HG02885 (cell line): ENCODE results near the gene TECPR2.
"Not testable (repeated sequence)": the region's sequence is repeated elsewhere in the genome, so short reads cannot be mapped to it uniquely, and the experiment has no call there.

ENCODE experiments used
- ATAC-seq: cut with Tn5 transposase; IDR thresholded peaks from one replicate; pipeline ENCODE4 v1.9.1; 2021; ENCODE audit warnings: mild to moderate bottlenecking; ENCODE audit not compliant: unreplicated experiment, poor library complexity

Gene TECPR2

GRCh38 chr14:102516531-102517391, 154.0 kb downstream of the TECPR2 start:
- peak; percentile 81 for ATAC-seq

DNA sequence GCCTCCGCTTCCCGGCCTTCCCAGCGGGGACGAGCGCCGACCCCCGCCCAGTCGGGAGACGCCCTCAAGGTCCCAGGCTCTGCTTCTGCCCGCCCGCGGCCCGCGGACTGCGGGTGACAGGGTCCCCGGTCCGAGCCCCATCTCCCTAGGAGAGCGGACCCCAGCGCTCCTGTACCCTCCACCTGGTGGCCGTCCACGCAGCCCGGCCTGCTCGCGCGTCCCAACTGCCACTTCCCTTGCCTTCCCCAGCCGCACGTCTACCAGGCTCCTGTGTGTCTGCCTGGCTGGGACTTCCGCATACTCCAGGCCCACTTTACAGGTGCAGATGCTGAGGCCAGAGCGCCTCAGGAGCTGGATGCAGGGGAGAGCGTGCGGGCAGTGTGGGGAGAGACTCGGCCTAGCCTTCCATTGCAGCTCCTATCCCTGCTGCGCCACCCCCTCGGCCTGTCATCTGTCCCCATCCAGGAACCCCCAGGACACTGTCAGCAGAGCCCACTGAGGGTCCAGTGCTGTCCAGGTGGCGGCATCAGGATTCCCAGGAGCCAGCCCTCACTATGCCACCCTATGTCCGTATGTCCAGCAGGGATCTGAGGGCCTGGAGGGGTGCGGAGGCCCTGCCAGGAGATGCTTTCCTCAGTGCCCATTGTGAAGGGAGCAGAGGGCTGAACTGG, 154.8 kb downstream of the TECPR2 start:
- peak; percentile 21 for ATAC-seq

DNA sequence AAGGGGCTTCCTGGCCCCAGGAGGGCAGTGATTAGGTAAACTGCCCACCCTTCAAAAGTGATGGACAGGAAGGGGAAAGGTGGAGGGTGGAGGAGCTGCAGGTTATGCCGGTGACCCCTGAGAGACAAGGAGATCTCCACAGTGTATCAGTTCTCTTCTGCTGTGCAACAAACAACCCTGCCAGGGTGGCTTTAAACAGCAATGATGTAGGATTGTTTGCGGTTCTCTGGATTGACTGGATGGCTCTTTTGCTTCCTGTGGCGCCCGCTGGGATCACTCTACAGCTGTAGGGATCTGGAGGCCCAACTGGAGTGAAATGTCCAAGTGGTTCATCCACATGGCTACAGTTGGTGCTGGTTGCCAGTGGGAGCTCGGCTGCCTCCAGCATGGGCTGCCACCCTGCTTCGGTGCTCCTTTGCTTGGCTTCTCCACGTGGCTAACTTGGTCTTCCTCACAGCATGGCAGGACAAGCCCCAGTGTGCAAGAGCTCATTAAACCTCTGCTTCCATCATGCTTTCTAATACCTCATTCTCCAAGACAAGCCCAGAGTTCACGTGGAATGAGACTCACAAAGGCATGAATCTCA, 155.4 kb downstream of the TECPR2 start:
- no peak for ATAC-seq

- not testable (repeated sequence) for ATAC-seq
Measured at GRCh38 chr14:102519709-102520108, 157.0 kb downstream of the TECPR2 start.

DNA sequence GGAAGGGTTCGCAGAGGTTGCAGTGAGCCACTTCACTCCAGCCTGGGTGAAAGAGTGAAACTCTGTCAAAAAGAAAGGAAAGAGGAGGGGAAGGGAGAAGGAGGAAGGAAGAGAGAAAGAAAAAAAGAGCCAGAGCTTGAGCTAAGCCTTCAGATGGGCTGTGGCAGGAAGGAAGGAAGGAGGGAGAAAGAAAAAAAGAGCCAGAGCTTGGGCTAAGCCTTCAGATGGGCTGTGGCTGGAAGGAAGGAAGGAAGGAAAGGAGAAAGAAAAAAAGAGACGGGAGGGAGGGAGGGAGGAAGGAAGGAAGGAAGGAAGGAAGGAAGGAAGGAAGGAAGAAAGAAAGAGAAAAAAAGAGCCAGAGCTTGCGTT, 160.4 kb downstream of the TECPR2 start:
- no peak for ATAC-seq

DNA sequence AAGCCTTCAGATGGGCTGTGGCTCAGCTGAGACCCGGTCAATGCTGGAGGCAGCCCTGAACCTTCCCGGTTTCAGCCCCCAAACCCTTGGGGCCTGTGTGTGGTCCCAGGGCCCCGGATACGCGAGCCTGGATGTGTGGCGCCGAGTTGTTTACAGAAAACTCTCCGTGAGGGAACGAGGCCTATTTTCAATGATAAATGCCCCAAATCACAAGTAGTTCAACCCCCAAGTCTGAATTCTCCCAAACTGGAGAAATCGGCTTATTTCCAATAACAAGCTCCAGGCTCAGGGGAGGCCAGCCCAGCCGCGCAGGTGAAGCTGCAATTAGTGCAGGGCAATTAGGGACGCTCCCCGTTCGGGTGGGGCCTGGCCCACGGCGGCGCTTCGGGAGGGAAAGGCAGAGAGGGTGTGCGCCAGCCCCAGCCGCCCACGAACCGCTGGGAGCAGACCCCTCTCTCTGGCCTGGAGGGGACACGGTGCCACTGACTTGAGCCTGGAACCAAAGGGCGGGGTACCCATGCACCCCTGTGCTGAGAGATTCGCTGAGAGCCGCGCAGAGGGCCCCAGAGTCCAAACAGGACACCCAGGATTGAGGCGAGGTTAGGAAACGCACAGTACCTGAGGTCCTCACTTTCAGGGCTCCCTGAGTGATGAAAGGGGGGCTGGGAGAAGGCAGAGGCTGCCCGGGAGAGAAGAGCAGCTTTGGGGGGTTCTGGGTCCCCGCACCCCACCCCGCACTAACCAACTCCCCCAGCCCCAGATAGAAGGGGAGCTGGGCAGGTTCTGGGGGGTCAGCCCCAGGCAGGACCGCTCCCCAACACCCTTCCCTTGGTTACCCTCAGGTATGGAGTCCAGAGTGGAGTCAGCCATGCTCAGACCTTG, 161.1 kb downstream of the TECPR2 start:
- no peak for ATAC-seq

- ATAC-seq, result peak; percentile 96
Measured at GRCh38 chr14:102524451-102525218, 161.9 kb downstream of the TECPR2 start.

DNA sequence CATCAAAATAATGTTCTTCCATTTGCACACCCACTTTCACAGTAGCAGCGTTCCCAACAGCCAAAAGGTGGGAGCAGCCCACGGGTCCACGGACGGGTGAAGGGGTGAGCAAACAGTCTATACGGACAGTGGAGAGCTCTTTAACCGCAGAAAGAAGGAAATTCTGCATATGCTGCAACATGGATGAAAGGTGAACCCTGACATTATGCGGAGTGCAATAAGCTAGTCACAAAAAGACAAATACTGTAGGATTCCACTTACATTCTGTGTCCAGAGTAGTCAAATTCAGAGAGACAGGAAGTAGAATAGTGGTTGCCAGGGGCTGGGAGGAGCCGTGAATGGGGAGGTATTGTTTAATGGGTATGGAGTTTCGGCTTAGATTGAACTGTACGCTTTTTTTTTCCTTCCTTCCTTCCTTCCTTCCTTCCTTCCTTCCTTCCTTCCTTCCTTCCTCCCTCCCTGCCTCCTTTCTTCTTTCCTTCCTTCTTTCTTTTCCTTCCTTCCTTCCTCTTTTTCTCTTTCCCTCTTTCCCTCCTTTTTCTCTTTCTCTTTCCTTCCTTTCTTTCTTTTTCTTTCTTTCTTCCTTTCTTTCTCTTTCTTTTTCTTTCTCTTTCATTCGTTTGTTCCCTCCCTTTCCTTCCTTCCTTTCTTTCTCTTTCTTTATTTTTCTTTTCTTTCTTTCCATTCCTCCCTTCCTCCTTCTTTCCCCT, 162.6 kb downstream of the TECPR2 start:
- ATAC-seq, result peak; percentile 6

DNA sequence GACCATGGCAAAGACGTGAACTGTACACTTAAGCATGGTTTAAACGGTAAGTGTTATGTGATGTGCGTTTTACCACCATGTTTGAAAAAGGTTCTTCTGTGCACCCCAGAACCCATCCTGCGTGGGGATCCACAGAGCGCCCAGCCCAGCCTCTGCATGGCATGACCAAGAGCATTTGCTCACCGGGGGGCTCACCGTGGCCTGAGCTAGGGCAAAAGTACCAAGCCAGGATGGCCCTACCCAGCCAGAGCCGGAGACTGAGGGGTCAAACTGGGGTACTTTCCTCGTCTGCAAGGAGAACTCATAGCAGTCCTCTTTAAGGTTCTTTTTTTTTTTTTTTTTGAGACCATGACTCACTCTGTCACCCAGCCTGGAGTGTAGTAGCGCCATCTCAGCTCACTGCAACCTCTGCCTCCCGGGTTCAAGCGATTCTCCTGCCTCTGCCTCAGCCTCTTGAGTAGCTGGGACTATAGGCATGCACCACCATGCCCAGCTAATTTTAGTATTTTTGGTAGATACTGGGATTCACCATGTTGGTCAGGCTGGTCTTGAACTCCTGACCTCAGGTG, 163.3 kb downstream of the TECPR2 start:
- no peak for ATAC-seq

- ATAC-seq, result no peak
Measured at GRCh38 chr14:102528431-102529170, 165.9 kb downstream of the TECPR2 start.

DNA sequence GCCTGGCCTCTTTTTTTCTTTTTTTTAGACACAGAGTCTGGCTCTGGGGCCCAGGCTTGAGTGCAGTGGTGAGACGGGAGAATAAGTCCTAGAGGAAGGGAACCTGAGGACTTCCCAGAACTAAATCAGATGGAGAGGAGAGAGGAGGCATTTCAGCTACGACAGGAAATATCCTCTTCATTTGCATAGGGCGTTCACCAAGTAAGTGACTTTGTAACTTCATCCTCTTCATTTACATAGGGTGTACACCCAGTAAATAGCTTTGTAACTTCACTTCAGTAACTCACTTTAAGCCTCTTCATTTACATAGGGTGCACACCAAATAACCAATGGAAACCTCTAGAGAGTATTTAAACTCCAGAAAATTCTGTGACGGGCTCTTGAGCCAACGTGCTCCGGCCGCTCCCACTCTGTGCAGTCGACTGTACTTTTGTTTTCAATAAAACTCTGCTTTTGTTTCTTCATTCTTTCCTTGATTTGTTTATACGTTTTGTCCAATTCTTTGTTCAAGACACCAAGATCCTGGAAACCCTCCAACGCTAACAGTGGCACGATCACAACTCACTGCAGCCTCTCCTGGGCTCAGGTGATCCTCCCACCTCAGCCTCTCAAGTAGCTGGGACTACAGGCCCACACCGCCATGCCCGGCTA, 168.2 kb downstream of the TECPR2 start:
- ATAC-seq, result peak; percentile 39

- ATAC-seq, result no peak
Measured at GRCh38 chr14:102532204-102532658, 169.5 kb downstream of the TECPR2 start.

GRCh38 chr14:102537981-102538601, 175.3 kb downstream of the TECPR2 start:
- ATAC-seq, result no peak

- no peak for ATAC-seq
Measured at GRCh38 chr14:102538602-102539543, 176.1 kb downstream of the TECPR2 start.

- no peak for ATAC-seq
Measured at GRCh38 chr14:102539544-102540314, 177.0 kb downstream of the TECPR2 start.
